ENCODE data around the gene FREM2.

GRCh38 chr13:38826182-38826813, 139.4 kb downstream of the FREM2 start:
- no peak for TF ChIP-seq CTCF (conservative IDR thresholded peaks at IDR 0.05; ENCODE audit: low read depth, low read length)
- no peak for TF ChIP-seq EZH2 (IDR thresholded peaks at IDR 0.05; ENCODE audit: borderline replicate concordance, low read depth, low read length, poor library complexity, severe bottlenecking)
